ENCODE measurements around the gene TRAK1. TPM values are rescaled to one million over a fixed set of nuclear protein-coding genes. Genes with fewer than 3 reads are reported as not detected.

The TRAK1 gene
- total RNA-seq, 1 donor = 52.2 TPM

- DNase-seq (ENCODE audit: low read depth) = no peak
- no peak overlapping the region for H3K4me3 ChIP-seq (ENCODE audit: low read depth, low read length)
- no peak for TF ChIP-seq CTCF (IDR thresholded peaks at IDR 0.05; ENCODE audit: insufficient read depth, low read depth, low read length)
Observed at GRCh38 chr3:42254566-42254965, 163.4 kb downstream of the TRAK1 start.

GRCh38 chr3:42256135-42256819 lies 165.1 kb downstream of the TRAK1 start:
- TF ChIP-seq CTCF (IDR thresholded peaks at IDR 0.05; ENCODE audit: insufficient read depth, low read depth, low read length) = no peak
- H3K4me3 ChIP-seq (ENCODE audit: low read depth, low read length) = no peak overlapping the region
- no peak for DNase-seq (ENCODE audit: low read depth)

- no peak for TF ChIP-seq CTCF (IDR thresholded peaks at IDR 0.05; ENCODE audit: insufficient read depth, low read depth, low read length)
- DNase-seq (ENCODE audit: low read depth) = no peak
- H3K4me3 ChIP-seq (ENCODE audit: low read depth, low read length) = no peak overlapping the region
Observed at GRCh38 chr3:42257007-42257406, 165.8 kb downstream of the TRAK1 start.

- no peak for TF ChIP-seq CTCF (IDR thresholded peaks at IDR 0.05; ENCODE audit: insufficient read depth, low read depth, low read length)
- H3K4me3 ChIP-seq (ENCODE audit: low read depth, low read length) = no peak overlapping the region
- DNase-seq (ENCODE audit: low read depth) = peak; percentile 14
Observed at GRCh38 chr3:42262525-42262924, 171.4 kb downstream of the TRAK1 start.

- no peak for DNase-seq (ENCODE audit: low read depth)
- H3K4me3 ChIP-seq (ENCODE audit: low read depth, low read length) = no peak overlapping the region
- no peak for TF ChIP-seq CTCF (IDR thresholded peaks at IDR 0.05; ENCODE audit: insufficient read depth, low read depth, low read length)
Observed at GRCh38 chr3:42263354-42264346, 172.5 kb downstream of the TRAK1 start.

- no peak for TF ChIP-seq CTCF (IDR thresholded peaks at IDR 0.05; ENCODE audit: insufficient read depth, low read depth, low read length)
- no peak for DNase-seq (ENCODE audit: low read depth)
- H3K4me3 ChIP-seq (ENCODE audit: low read depth, low read length) = no peak overlapping the region
Observed at GRCh38 chr3:42264399-42265058, 173.4 kb downstream of the TRAK1 start.
